ENCODE data around the gene ZNRF2.
A peak's percentile ranks its signal among the peaks of the same experiment; 100 is the strongest.

DNA sequence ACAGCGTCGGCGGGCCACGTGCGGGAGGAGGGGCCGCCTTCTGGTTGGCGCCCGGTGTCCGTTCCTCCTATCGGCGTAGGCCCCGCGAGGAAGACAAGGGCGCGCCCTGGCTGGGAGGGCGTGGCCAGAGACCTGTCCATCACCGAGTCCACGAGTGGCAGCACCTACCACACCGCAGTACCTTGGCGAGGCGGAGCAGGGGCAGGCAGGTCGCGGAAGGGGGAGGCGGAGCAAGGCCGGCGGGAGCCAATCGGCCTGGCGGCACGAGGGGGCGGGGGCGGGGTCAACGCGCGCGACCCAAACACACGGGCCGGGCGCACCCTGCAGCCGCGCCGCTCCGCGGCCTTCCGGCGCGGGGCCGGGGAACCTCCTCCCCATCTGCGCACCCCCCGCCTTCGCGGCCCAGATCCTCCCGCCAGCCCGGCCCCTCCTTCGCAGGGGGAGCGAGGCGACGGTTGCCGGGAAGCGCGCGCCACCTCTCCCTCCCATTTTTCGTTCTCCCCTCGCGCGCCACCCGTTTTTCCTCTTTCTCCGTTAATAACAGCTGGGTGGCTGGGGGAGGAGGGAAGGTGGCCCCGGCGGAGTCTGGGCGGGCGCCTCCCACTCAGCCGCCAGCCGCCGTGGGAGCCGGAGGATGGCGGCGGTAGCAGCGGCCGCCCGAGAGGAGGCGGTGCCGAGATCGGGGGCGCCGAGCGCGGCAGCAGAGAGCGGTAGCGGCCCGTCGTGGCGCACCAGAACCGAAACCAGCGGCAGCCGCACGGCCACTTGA is at the start of gene ZNRF2:
- TF ChIP-seq, protein P1, sequence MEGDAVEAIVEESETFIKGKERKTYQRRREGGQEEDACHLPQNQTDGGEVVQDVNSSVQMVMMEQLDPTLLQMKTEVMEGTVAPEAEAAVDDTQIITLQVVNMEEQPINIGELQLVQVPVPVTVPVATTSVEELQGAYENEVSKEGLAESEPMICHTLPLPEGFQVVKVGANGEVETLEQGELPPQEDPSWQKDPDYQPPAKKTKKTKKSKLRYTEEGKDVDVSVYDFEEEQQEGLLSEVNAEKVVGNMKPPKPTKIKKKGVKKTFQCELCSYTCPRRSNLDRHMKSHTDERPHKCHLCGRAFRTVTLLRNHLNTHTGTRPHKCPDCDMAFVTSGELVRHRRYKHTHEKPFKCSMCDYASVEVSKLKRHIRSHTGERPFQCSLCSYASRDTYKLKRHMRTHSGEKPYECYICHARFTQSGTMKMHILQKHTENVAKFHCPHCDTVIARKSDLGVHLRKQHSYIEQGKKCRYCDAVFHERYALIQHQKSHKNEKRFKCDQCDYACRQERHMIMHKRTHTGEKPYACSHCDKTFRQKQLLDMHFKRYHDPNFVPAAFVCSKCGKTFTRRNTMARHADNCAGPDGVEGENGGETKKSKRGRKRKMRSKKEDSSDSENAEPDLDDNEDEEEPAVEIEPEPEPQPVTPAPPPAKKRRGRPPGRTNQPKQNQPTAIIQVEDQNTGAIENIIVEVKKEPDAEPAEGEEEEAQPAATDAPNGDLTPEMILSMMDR (IDR thresholded peaks at IDR 0.05; ENCODE audit: insufficient read depth, low read length, poor library complexity, severe bottlenecking) = peak; percentile 56
- no peak for TF ChIP-seq EZH2phosphoT487 (conservative IDR thresholded peaks at IDR 0.05; ENCODE audit: low read length)

All from SU-DHL-6 (cell line).